K562 (cell line): Measurements from ENCODE around the gene DNAJC11. TPM values are rescaled to one million over a fixed set of nuclear protein-coding genes. Genes with fewer than 3 reads are reported as not detected.
A peak's percentile ranks its signal among the peaks of the same experiment; 100 is the strongest.

Experiments
- CREM ChIP-seq: IDR thresholded peaks from 2 replicates; pipeline ENCODE4 v1.6.1; 2014; ENCODE audit warnings: antibody characterized with exemption, low read depth
- ERF ChIP-seq: fragments of 450-650 bp; formaldehyde crosslinking; IDR thresholded peaks from 2 replicates; pipeline ENCODE4 v1.4.0; 2020; ENCODE audit warnings: mild to moderate bottlenecking, mixed read lengths
- MAFG ChIP-seq: fragments of 450-650 bp; conservative IDR thresholded peaks from 2 replicates; pipeline ENCODE4 v1.6.1; 2016; ENCODE audit warnings: missing genetic modification characterization, missing compliant biosample characterization
- ZNF561 ChIP-seq: fragments of 450-650 bp; formaldehyde crosslinking; conservative IDR thresholded peaks from 2 replicates; pipeline ENCODE4 v1.4.0; 2020; ENCODE audit warnings: mild to moderate bottlenecking, moderate library complexity
- ZNF75A ChIP-seq: fragments of 450-650 bp; formaldehyde crosslinking; IDR thresholded peaks from 2 replicates; pipeline ENCODE4 v1.4.0; 2020; ENCODE audit warnings: mild to moderate bottlenecking
- polyA plus RNA-seq, 8 experiments: library from polyadenylated mRNA; depleted of rRNA in 4 of 8; stranded (reverse) in 5 of 8; unstranded in 3 of 8; fragments of >200 nt; fragmentation: Nextera tagmentation in 2 of 8; fragmentation: Illumina TruSeq in 1 of 8; extraction: Ambion mirVana in 2 of 8; extraction: Trizol in 1 of 8; gene quantifications; 2 replicates each; pipeline versions ENCODE4 v1.2.1 to v1.2.3, GENCODE V29; 2011 to 2014; ENCODE audit warnings: inconsistent platforms in 1 of 8, missing spikeins in 1 of 8
- total RNA-seq, 7 experiments: library from RNA; depleted of rRNA in 6 of 7; stranded (reverse); fragments of >200 nt in 6 of 7; fragmentation: Illumina TruSeq in 2 of 7; extraction: Trizol in 2 of 7; gene quantifications; 2 replicates each; pipeline versions ENCODE4 v1.2.1 to v1.2.3, GENCODE V29; 2011 to 2021; ENCODE audit warnings: low replicate concordance in 1 of 7
- TF ChIP-seq, protein P1 (sequence below), 2 experiments: fragments of 450-650 bp in 1 of 2; sonication (generic) in 1 of 2; formaldehyde crosslinking in 1 of 2; IDR thresholded peaks; 2 replicates each; pipeline versions ENCODE4 v1.7.1 to v1.9.0; 2016 to 2022; ENCODE audit warnings: inconsistent platforms in 1 of 2, mild to moderate bottlenecking in 1 of 2, missing genetic modification reagents in 1 of 2
- TF ChIP-seq, protein P2 (sequence below): sonication (generic); formaldehyde crosslinking; IDR thresholded peaks from 2 replicates; pipeline ENCODE4 v1.8.0; 2023; ENCODE audit warnings: mild to moderate bottlenecking, missing genetic modification reagents
- TF ChIP-seq, protein P3 (sequence below), 3 experiments: fragments of 200-800 bp in 1 of 3; sonication (Bioruptor generic) in 1 of 3; sonication (generic) in 1 of 3; formaldehyde crosslinking in 1 of 3; IDR thresholded peaks; 2 replicates each; pipeline versions ENCODE4 v1.6.1 to v1.8.0; 2016 to 2022; ENCODE audit warnings: mild to moderate bottlenecking in 2 of 3, missing compliant biosample characterization in 2 of 3, missing genetic modification characterization in 2 of 3, missing genetic modification reagents in 1 of 3
- TF ChIP-seq, protein P4 (sequence below): fragments of 450-650 bp; IDR thresholded peaks from 2 replicates; pipeline ENCODE4 v1.6.1; 2016

The DNAJC11 gene
- total and polyA plus RNA-seq, 9 of the 15 experiments (the other 6 are each of a cell fraction or from before 2014, with no cell fraction given) = 14.1 to 123 (median 76.6) TPM

DNA sequence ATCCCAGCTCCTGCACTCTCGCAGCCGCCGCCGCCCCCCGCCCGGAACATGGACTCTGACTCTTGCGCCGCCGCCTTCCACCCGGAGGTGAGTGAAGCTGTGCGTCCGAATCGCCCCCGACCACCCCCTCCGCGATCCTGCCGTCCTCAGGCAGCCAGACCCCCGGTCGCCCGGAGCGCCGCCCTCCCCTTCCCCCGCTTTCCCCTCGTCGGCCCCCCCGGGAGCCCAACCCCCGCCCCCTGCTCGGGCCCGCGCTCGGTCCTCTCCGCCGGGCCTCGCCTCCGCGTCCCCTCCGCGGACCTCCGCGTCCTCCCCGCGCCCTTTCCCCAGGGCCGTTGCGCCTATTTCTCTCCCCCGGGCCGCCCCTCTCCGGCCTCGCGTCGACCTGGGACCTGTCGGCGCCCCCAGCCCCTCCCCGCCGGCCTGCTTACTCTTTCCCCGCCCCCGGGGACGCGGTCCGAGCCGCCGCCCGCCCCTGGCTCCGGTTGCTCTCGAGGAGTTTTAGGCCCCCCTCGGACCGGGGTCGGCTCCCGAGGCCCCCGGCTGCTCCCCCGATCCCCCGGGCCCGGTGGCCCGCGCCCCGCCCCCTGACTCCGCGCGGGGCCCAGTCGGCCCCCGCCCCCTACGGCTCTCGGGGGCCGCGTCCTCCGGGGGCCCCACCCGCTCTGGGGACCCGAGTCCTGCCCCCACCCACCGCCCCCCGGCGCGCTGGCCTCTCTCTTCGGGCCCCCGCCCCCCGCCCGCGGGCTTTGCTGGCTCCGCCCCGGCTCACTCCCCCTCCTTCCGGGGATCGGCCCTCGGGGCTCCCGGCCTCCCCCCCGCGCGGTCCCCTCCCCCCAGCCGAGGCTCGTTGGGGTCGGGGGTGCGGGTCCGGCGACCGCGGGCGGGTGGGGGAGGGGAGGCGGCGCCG, 87.3 kb downstream of the DNAJC11 start (continued):
- no peak for TF ChIP-seq ZNF75A (CRISPR knock-in tag)
- TF ChIP-seq MAFG (tag) = no peak
- no peak for TF ChIP-seq ZNF561 (CRISPR knock-in tag)
- TF ChIP-seq, protein P1, sequence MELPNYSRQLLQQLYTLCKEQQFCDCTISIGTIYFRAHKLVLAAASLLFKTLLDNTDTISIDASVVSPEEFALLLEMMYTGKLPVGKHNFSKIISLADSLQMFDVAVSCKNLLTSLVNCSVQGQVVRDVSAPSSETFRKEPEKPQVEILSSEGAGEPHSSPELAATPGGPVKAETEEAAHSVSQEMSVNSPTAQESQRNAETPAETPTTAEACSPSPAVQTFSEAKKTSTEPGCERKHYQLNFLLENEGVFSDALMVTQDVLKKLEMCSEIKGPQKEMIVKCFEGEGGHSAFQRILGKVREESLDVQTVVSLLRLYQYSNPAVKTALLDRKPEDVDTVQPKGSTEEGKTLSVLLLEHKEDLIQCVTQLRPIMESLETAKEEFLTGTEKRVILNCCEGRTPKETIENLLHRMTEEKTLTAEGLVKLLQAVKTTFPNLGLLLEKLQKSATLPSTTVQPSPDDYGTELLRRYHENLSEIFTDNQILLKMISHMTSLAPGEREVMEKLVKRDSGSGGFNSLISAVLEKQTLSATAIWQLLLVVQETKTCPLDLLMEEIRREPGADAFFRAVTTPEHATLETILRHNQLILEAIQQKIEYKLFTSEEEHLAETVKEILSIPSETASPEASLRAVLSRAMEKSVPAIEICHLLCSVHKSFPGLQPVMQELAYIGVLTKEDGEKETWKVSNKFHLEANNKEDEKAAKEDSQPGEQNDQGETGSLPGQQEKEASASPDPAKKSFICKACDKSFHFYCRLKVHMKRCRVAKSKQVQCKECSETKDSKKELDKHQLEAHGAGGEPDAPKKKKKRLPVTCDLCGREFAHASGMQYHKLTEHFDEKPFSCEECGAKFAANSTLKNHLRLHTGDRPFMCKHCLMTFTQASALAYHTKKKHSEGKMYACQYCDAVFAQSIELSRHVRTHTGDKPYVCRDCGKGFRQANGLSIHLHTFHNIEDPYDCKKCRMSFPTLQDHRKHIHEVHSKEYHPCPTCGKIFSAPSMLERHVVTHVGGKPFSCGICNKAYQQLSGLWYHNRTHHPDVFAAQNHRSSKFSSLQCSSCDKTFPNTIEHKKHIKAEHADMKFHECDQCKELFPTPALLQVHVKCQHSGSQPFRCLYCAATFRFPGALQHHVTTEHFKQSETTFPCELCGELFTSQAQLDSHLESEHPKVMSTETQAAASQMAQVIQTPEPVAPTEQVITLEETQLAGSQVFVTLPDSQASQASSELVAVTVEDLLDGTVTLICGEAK (IDR thresholded peaks at IDR 0.05) = no peak
- TF ChIP-seq, protein P1 (CRISPR knock-in tag; IDR thresholded peaks at IDR 0.05) = no peak
- TF ChIP-seq CREM = peak; percentile 1; the same call in 1 of the 2 replicates
- TF ChIP-seq, protein P2, sequence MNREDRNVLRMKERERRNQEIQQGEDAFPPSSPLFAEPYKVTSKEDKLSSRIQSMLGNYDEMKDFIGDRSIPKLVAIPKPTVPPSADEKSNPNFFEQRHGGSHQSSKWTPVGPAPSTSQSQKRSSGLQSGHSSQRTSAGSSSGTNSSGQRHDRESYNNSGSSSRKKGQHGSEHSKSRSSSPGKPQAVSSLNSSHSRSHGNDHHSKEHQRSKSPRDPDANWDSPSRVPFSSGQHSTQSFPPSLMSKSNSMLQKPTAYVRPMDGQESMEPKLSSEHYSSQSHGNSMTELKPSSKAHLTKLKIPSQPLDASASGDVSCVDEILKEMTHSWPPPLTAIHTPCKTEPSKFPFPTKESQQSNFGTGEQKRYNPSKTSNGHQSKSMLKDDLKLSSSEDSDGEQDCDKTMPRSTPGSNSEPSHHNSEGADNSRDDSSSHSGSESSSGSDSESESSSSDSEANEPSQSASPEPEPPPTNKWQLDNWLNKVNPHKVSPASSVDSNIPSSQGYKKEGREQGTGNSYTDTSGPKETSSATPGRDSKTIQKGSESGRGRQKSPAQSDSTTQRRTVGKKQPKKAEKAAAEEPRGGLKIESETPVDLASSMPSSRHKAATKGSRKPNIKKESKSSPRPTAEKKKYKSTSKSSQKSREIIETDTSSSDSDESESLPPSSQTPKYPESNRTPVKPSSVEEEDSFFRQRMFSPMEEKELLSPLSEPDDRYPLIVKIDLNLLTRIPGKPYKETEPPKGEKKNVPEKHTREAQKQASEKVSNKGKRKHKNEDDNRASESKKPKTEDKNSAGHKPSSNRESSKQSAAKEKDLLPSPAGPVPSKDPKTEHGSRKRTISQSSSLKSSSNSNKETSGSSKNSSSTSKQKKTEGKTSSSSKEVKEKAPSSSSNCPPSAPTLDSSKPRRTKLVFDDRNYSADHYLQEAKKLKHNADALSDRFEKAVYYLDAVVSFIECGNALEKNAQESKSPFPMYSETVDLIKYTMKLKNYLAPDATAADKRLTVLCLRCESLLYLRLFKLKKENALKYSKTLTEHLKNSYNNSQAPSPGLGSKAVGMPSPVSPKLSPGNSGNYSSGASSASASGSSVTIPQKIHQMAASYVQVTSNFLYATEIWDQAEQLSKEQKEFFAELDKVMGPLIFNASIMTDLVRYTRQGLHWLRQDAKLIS (CRISPR knock-in tag) = no peak
- TF ChIP-seq ERF = no peak
- TF ChIP-seq, protein P3, sequence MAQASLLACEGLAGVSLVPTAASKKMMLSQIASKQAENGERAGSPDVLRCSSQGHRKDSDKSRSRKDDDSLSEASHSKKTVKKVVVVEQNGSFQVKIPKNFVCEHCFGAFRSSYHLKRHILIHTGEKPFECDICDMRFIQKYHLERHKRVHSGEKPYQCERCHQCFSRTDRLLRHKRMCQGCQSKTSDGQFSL (CRISPR knock-in tag; IDR thresholded peaks at IDR 0.05) = no peak
- TF ChIP-seq, protein P3 (tag; IDR thresholded peaks at IDR 0.05) = peak in 1 of 2 experiments; percentile 7; a peak in 1 of 4 replicates
- TF ChIP-seq, protein P4, sequence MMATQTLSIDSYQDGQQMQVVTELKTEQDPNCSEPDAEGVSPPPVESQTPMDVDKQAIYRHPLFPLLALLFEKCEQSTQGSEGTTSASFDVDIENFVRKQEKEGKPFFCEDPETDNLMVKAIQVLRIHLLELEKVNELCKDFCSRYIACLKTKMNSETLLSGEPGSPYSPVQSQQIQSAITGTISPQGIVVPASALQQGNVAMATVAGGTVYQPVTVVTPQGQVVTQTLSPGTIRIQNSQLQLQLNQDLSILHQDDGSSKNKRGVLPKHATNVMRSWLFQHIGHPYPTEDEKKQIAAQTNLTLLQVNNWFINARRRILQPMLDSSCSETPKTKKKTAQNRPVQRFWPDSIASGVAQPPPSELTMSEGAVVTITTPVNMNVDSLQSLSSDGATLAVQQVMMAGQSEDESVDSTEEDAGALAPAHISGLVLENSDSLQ = no peak
